ENCODE measurements around the gene TMEM175.
A peak's percentile ranks its signal among the peaks of the same experiment; 100 is the strongest.

Gene TMEM175

GRCh38 chr4:931960-932712, at the start of gene TMEM175, which contains the start of gene GAK (continued):
- no peak for TF ChIP-seq CTCF (tag by site-specific recombination; IDR thresholded peaks at IDR 0.05)
- no peak for TF ChIP-seq ZNF776 (tag by site-specific recombination; IDR thresholded peaks at IDR 0.05; ENCODE audit: borderline replicate concordance)
- TF ChIP-seq ZSCAN16 (tag by site-specific recombination; IDR thresholded peaks at IDR 0.05), result no peak
- no peak for TF ChIP-seq ZNF645 (tag by site-specific recombination; IDR thresholded peaks at IDR 0.05)
- no peak for TF ChIP-seq ZNF664 (tag by site-specific recombination; IDR thresholded peaks at IDR 0.05)
- no peak for TF ChIP-seq ZNF391 (tag by site-specific recombination; IDR thresholded peaks at IDR 0.05; ENCODE audit: borderline replicate concordance, low read depth)
- 0 out of 2 replicates have a peak, but pooled peaks have one; percentile 16 for TF ChIP-seq ZNF692 (tag by site-specific recombination; IDR thresholded peaks at IDR 0.05)

- H3K27ac ChIP-seq (ENCODE audit: extremely low read depth, low read depth, low read length), result no peak overlapping the region
- no peaks in the 10 kb centered on the region for H3K4me1 ChIP-seq (ENCODE audit: control insufficient read depth, insufficient read depth, low read length)
- ChIA-PET POLR2A (no interaction called here), CTCF (no interaction called here)
- TF ChIP-seq WT1 (tag by site-specific recombination; IDR thresholded peaks at IDR 0.05), result no peak
- peaks cover 0 to 84% of the 10 kb centered on the region in 2 experiments; a peak in 2 of 3 replicates for H3K36me3 ChIP-seq (ENCODE audit: control insufficient read depth in 2 of 2, insufficient read depth in 1 of 2, low read length in 2 of 2)
- no peak overlapping the region for H3K4me3 ChIP-seq (ENCODE audit: low read depth, low read length)
- no peaks in the 10 kb centered on the region for H3K9me3 ChIP-seq (ENCODE audit: control insufficient read depth, insufficient read depth, low read depth, low read length)
Measured at GRCh38 chr4:882646-883045, 49.6 kb upstream of the TMEM175 start.

GRCh38 chr4:883377-884095, 48.7 kb upstream of the TMEM175 start:
- CTCF ChIA-PET, result no interaction called here
- Histone ChIP-seq H3K36me3 (ENCODE audit: control insufficient read depth in 2 of 2, insufficient read depth in 1 of 2, low read length in 2 of 2) (peaks cover 0 to 90% of the 10 kb centered on the region in 2 experiments; a peak in 1 of 3 replicates), H3K9me3 (ENCODE audit: control insufficient read depth, insufficient read depth, low read depth, low read length) (no peaks in the 10 kb centered on the region), H3K4me1 (ENCODE audit: control insufficient read depth, insufficient read depth, low read length) (no peaks in the 10 kb centered on the region), H3K4me3 (ENCODE audit: low read depth, low read length) (no peak overlapping the region), H3K27ac (ENCODE audit: extremely low read depth, low read depth, low read length) (no peak overlapping the region)
- POLR2A ChIA-PET, result no interaction called here
- TF ChIP-seq ZNF48 (tag by site-specific recombination; IDR thresholded peaks at IDR 0.05), result no peak
- TF ChIP-seq ZNF701 (tag by site-specific recombination; IDR thresholded peaks at IDR 0.05), result no peak
- TF ChIP-seq MZF1 (tag by site-specific recombination; IDR thresholded peaks at IDR 0.05; ENCODE audit: borderline replicate concordance), result no peak
- TF ChIP-seq ZNF510 (tag by site-specific recombination; IDR thresholded peaks at IDR 0.05; ENCODE audit: insufficient replicate concordance), result no peak
- no peak for TF ChIP-seq ZNF426 (tag by site-specific recombination; IDR thresholded peaks at IDR 0.05)
- TF ChIP-seq ATF2 (tag by site-specific recombination; IDR thresholded peaks at IDR 0.05; ENCODE audit: low read depth), result no peak
- no peak for TF ChIP-seq ZBTB10 (tag by site-specific recombination; IDR thresholded peaks at IDR 0.05)

Measured in HEK293 (cell line).